GM23338 (cell line): ENCODE results near the gene UFSP1. TPM values are rescaled to one million over a fixed set of nuclear protein-coding genes. Genes with fewer than 3 reads are reported as not detected.

Experiments
- ATAC-seq: fragments of 200-7000 bp; cut with Tn5 transposase; 3 replicates; pipeline ENCODE4 v1.9.1; 2020
- DNase-seq: peaks from one replicate; pipeline ENCODE4 v3.0.0-alpha.2; 2015; ENCODE audit warnings: low spot score
- H2AFZ ChIP-seq: fragments of 200-600 bp; sonication (generic); 2 replicates; pipeline ENCODE4 v1.8.0; 2016; ENCODE audit warnings: antibody characterized with exemption, mild to moderate bottlenecking, moderate library complexity
- H3F3A ChIP-seq: fragments of 200-600 bp; sonication (generic); replicated peaks from 2 replicates; pipeline ENCODE4 v1.8.0; 2017; ENCODE audit warnings: antibody characterized with exemption, mixed run types, low read depth
- H3K27ac ChIP-seq: fragments of 200-600 bp; sonication (generic); 2 replicates; pipeline ENCODE4 v1.6.1; 2016; ENCODE audit warnings: low read depth
- H3K27me3 ChIP-seq: fragments of 200-600 bp; sonication (generic); 2 replicates; pipeline ENCODE4 v1.8.0; 2016; ENCODE audit warnings: mild to moderate bottlenecking, mixed run types, moderate library complexity; ENCODE audit not compliant: insufficient read depth
- H3K36me3 ChIP-seq: fragments of 200-600 bp; sonication (generic); 2 replicates; pipeline ENCODE4 v1.8.0; 2016; ENCODE audit warnings: mild to moderate bottlenecking; ENCODE audit not compliant: insufficient read depth
- H3K4me1 ChIP-seq: fragments of 200-600 bp; sonication (generic); 2 replicates; pipeline ENCODE4 v1.8.0; 2016; ENCODE audit warnings: mild to moderate bottlenecking, moderate library complexity; ENCODE audit not compliant: insufficient read depth
- H3K4me2 ChIP-seq: fragments of 200-600 bp; sonication (generic); 2 replicates; pipeline ENCODE4 v1.7.1; 2017; ENCODE audit warnings: mixed run types
- H3K4me3 ChIP-seq: fragments of 200-600 bp; sonication (generic); 2 replicates; pipeline ENCODE4 v1.6.1; 2016; ENCODE audit warnings: mixed run types
- H3K79me2 ChIP-seq: fragments of 200-600 bp; sonication (generic); replicated peaks from 2 replicates; pipeline ENCODE4 v1.8.0; 2017; ENCODE audit warnings: mild to moderate bottlenecking; ENCODE audit not compliant: insufficient read depth
- H3K9me2 ChIP-seq: fragments of 200-600 bp; sonication (generic); 2 replicates; pipeline ENCODE4 v1.8.0; 2017; ENCODE audit not compliant: insufficient read depth
- H4K20me1 ChIP-seq: fragments of 200-600 bp; sonication (generic); replicated peaks from 2 replicates; pipeline ENCODE4 v1.8.0; 2017; ENCODE audit warnings: mild to moderate bottlenecking; ENCODE audit not compliant: insufficient read depth
- H3K27ac Mint-ChIP-seq: 2 replicates; pipeline ENCODE4 v1.8.0; 2020; ENCODE audit warnings: inconsistent platforms, mild to moderate bottlenecking, moderate library complexity, mixed read lengths
- H3K27me3 Mint-ChIP-seq: 3 replicates; pipeline ENCODE4 v1.8.0; 2022; ENCODE audit warnings: low read depth, mild to moderate bottlenecking, moderate library complexity, mixed read lengths, inconsistent platforms; ENCODE audit not compliant: insufficient read depth, poor library complexity
- H3K36me3 Mint-ChIP-seq: 3 replicates; pipeline ENCODE4 v1.8.0; 2021; ENCODE audit warnings: low read depth, mild to moderate bottlenecking, inconsistent platforms, moderate library complexity, mixed read lengths
- H3K4me1 Mint-ChIP-seq: 3 replicates; pipeline ENCODE4 v1.8.0; 2020; ENCODE audit warnings: mild to moderate bottlenecking, inconsistent platforms, mixed read lengths
- H3K4me3 Mint-ChIP-seq: 3 replicates; pipeline ENCODE4 v1.8.0; 2021; ENCODE audit warnings: moderate library complexity, mild to moderate bottlenecking, inconsistent platforms, mixed read lengths
- H3K9me3 Mint-ChIP-seq: 3 replicates; pipeline ENCODE4 v1.8.0; 2020; ENCODE audit warnings: moderate library complexity, mild to moderate bottlenecking, inconsistent platforms, mixed read lengths
- CREB1 ChIP-seq: fragments of 250-450 bp; sonication (Bioruptor Pico); IDR thresholded peaks from 2 replicates; pipeline ENCODE4 v1.5.0; 2020; ENCODE audit warnings: low read depth, mild to moderate bottlenecking, moderate library complexity
- ETS1 ChIP-seq: IDR thresholded peaks from 2 replicates; pipeline ENCODE4 v1.6.1; 2016; ENCODE audit warnings: antibody characterized with exemption
- EZH2 ChIP-seq: fragments of 200-600 bp; sonication (generic); IDR thresholded peaks from one replicate; pipeline ENCODE4 v1.8.0; 2017; ENCODE audit warnings: antibody characterized with exemption, mild to moderate bottlenecking, low read depth; ENCODE audit not compliant: unreplicated experiment
- EZH2phosphoT487 ChIP-seq: fragments of 200-600 bp; sonication (generic); IDR thresholded peaks from one replicate; pipeline ENCODE4 v1.8.1; 2018; ENCODE audit warnings: antibody characterized with exemption; ENCODE audit not compliant: unreplicated experiment
- JUNB ChIP-seq: IDR thresholded peaks from one replicate; pipeline ENCODE4 v1.6.1; 2016; ENCODE audit warnings: antibody characterized with exemption; ENCODE audit not compliant: unreplicated experiment
- NANOG ChIP-seq: IDR thresholded peaks from 2 replicates; pipeline ENCODE4 v1.6.1; 2016; ENCODE audit warnings: antibody characterized with exemption, borderline replicate concordance
- POLR2AphosphoS5 ChIP-seq: IDR thresholded peaks from 2 replicates; pipeline ENCODE4 v1.6.1; 2016; ENCODE audit warnings: antibody characterized with exemption, low read depth
- REST ChIP-seq: IDR thresholded peaks from one replicate; pipeline ENCODE4 v1.6.1; 2018; ENCODE audit warnings: antibody characterized with exemption; ENCODE audit not compliant: unreplicated experiment
- STAT1 ChIP-seq: IDR thresholded peaks from one replicate; pipeline ENCODE4 v1.6.1; 2016; ENCODE audit warnings: antibody characterized with exemption; ENCODE audit not compliant: unreplicated experiment
- ZNF114 ChIP-seq: fragments of 250-450 bp; sonication (Bioruptor Pico); IDR thresholded peaks from 2 replicates; pipeline ENCODE4 v1.5.0; 2020; ENCODE audit warnings: mild to moderate bottlenecking, moderate library complexity
- ZNF331 ChIP-seq: fragments of 250-450 bp; sonication (Bioruptor Pico); IDR thresholded peaks from 2 replicates; pipeline ENCODE4 v1.5.0; 2020; ENCODE audit warnings: low read depth, mild to moderate bottlenecking, moderate library complexity
- polyA plus RNA-seq: library from polyadenylated mRNA; unstranded; fragments of >200 nt; fragmentation: Nextera tagmentation; extraction: Ambion mirVana; gene quantifications from 2 replicates; pipeline ENCODE4 v1.2.1, GENCODE V29; 2016
- total RNA-seq: library from RNA; depleted of rRNA; stranded (reverse); fragments of >200 nt; shearing (Covaris generic); gene quantifications from 2 replicates; pipeline ENCODE4 v1.2.3, GENCODE V29; 2014

UFSP1 gene
- total and polyA plus RNA-seq, 2 experiments from 2014 or later: 2.0 to 11.8 TPM

DNA sequence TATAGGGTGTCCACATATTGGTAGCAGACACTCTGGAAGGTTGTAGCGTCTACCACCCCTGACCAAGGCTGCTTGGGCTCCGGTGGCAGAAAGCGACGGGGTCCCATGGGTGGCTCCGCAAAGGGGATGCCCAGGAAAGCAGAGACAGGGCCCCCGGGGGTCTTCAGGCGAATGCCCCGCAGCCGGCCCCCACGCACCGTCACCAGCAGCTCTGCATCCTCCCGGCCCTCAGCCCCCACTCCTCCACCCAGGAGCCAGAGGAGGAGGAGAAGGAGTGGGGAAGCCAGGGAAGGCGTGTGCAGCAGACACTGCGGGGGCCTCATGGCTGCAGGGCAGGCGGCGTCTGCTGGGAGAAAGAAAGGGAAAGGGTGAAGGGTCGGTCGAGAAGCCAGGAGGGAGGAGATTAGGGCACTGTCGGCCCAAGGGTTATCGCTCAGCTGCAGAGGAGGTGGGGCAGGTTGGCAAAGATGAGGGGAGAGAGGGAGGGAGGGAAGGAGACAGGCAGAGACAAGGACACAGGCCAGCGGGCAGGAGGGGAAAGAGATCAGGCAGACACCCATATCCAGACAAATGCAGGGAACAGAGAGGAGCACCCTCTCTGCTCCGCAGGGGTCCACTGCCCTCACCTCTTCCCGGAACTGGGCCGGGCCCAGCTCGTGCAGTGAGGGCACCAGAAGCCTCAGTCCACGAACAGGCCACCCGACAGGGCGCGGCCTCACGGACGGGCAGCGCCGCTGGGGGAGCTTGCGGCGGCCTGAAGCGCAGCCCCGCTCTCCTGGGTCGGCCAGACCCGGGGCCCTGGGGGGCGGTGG lies 4.6 kb upstream of the UFSP1 start:
- no peaks in the 10 kb centered on the region for H3K36me3 ChIP-seq
- no peaks in the 10 kb centered on the region; the same call in 2 of the 3 replicates for H3K36me3 Mint-ChIP-seq
- peak overlapping the region; percentile 73 for H3K4me3 ChIP-seq
- peaks cover 11% of the 10 kb centered on the region; the same call in 1 of the 2 replicates for H3F3A ChIP-seq
- peak overlapping the region; percentile 96 for H3K4me2 ChIP-seq
- no peak overlapping the region for H3K27ac Mint-ChIP-seq
- 0 out of 2 replicates have a peak overlapping the region, but pooled peaks have one; percentile 23 for H2AFZ ChIP-seq
- H3K79me2 ChIP-seq: peaks cover 1% of the 10 kb centered on the region
- peaks cover 4% of the 10 kb centered on the region; the same call in 2 of the 3 replicates for H3K9me3 Mint-ChIP-seq
- no peaks in the 10 kb centered on the region for H3K9me2 ChIP-seq
- H3K4me3 Mint-ChIP-seq: peak overlapping the region; percentile 37; the same call in 2 of the 3 replicates
- ATAC-seq (no peak; the same call in 2 of the 3 replicates), DNase-seq (peak; percentile 34)
- TF ChIP-seq ZNF331 (CRISPR knock-in tag) (no peak), STAT1 (no peak), EZH2 (no peak), ETS1 (no peak), REST (no peak), JUNB (no peak), POLR2AphosphoS5 (no peak), NANOG (no peak)
- no peaks in the 10 kb centered on the region for H4K20me1 ChIP-seq
- peaks cover 8% of the 10 kb centered on the region; the same call in 1 of the 2 replicates for H3K4me1 ChIP-seq
- H3K27ac ChIP-seq: no peak overlapping the region
- H3K4me1 Mint-ChIP-seq: peaks cover 23% of the 10 kb centered on the region
- peaks cover 35% of the 10 kb centered on the region for H3K27me3 ChIP-seq
- peaks cover 42% of the 10 kb centered on the region for H3K27me3 Mint-ChIP-seq

DNA sequence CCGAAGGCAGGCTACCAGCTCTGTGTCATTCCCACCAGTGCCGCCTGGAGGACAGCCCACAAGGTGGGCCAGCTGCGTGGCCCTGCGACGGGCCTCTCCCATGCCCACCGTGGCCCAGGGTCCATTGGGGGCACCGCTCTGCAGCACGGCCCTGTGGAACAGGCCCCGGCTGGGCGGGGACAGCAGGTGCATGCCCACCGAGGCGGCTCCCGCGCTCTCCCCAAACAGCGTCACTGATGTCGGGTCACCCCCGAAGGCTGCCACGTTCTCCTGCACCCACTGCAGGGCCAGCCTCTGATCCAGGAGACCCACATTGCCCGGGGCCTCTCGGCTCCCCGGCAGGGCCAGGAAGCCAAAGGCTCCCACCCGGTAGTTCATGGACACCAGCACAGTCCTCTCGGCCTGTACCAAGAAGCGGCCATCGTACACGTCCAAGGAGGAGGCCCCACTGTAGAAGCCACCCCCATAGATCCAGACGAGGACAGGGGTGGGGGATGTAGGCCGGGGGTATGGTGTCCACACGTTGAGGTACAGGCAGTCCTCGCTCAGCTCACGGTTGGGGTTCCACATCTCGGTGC lies 3.9 kb upstream of the UFSP1 start:
- Mint-ChIP-seq H3K9me3 (peaks cover 4% of the 10 kb centered on the region; the same call in 2 of the 3 replicates), H3K27me3 (peaks cover 48% of the 10 kb centered on the region), H3K4me1 (peaks cover 26% of the 10 kb centered on the region), H3K4me3 (no peak overlapping the region), H3K27ac (no peak overlapping the region), H3K36me3 (peaks cover 5% of the 10 kb centered on the region)
- peaks cover 3% of the 10 kb centered on the region for H3K36me3 ChIP-seq
- ATAC-seq (no peak), DNase-seq (no peak)
- peaks cover 35% of the 10 kb centered on the region for H3K27me3 ChIP-seq
- H3K9me2 ChIP-seq: no peaks in the 10 kb centered on the region
- H2AFZ ChIP-seq: no peak overlapping the region
- no peaks in the 10 kb centered on the region for H4K20me1 ChIP-seq
- peaks cover 15% of the 10 kb centered on the region for H3F3A ChIP-seq
- H3K4me3 ChIP-seq: no peak overlapping the region
- H3K79me2 ChIP-seq: peaks cover 8% of the 10 kb centered on the region
- H3K4me1 ChIP-seq: peaks cover 11% of the 10 kb centered on the region
- H3K4me2 ChIP-seq: no peak overlapping the region
- H3K27ac ChIP-seq: no peak overlapping the region
- TF ChIP-seq ZNF114 (CRISPR knock-in tag) (no peak), EZH2 (no peak), POLR2AphosphoS5 (no peak), NANOG (no peak), ETS1 (no peak), ZNF331 (CRISPR knock-in tag) (no peak), JUNB (no peak), CREB1 (CRISPR knock-in tag) (no peak), REST (no peak), EZH2phosphoT487 (no peak), STAT1 (no peak)
